K562 (cell line): ENCODE data around the gene SNX9. TPM values are rescaled to one million over a fixed set of nuclear protein-coding genes. Genes with fewer than 3 reads are reported as not detected.
A peak's percentile ranks its signal among the peaks of the same experiment; 100 is the strongest.

Experiments used
- DDX20 ChIP-seq: fragments of 450-650 bp; IDR thresholded peaks from 2 replicates; pipeline ENCODE4 v1.6.1; 2016; ENCODE audit warnings: missing genetic modification characterization, low read depth, mild to moderate bottlenecking, missing compliant biosample characterization, moderate library complexity
- FOXJ2 ChIP-seq: fragments of 200-800 bp; sonication (Bioruptor generic); IDR thresholded peaks from 2 replicates; pipeline ENCODE4 v1.6.1; 2016; ENCODE audit warnings: missing genetic modification characterization, missing compliant biosample characterization
- FOXK2 ChIP-seq, 2 experiments: fragments of 450-650 bp; IDR thresholded peaks in 1 of 2; conservative IDR thresholded peaks in 1 of 2; 2 replicates each; pipeline ENCODE4 v1.6.1; 2016; ENCODE audit warnings: low read depth in 2 of 2, mild to moderate bottlenecking in 1 of 2
- HEY1 ChIP-seq: fragments of 250-450 bp; sonication (Bioruptor Pico); IDR thresholded peaks from 2 replicates; pipeline ENCODE4 v1.5.0; 2020; ENCODE audit warnings: mild to moderate bottlenecking, moderate library complexity, borderline replicate concordance
- HMGN3 ChIP-seq: IDR thresholded peaks from 2 replicates; pipeline ENCODE4 v1.6.1; 2011; ENCODE audit warnings: borderline replicate concordance, low read depth, mild to moderate bottlenecking, mixed read lengths, low read length; ENCODE audit not compliant: insufficient read length; ENCODE audit errors: extremely low read depth
- HNRNPK ChIP-seq: fragments of 200-400 bp; formaldehyde crosslinking; IDR thresholded peaks from one replicate; pipeline ENCODE4 v1.6.1; 2018; ENCODE audit warnings: mild to moderate bottlenecking, low read depth, low read length; ENCODE audit not compliant: poor library complexity, severe bottlenecking
- NCOA1 ChIP-seq: fragments of 450-650 bp; IDR thresholded peaks from 2 replicates; pipeline ENCODE4 v1.6.1; 2016; ENCODE audit warnings: low read depth
- PHB2 ChIP-seq: fragments of 450-650 bp; IDR thresholded peaks from 2 replicates; pipeline ENCODE4 v1.6.1; 2017; ENCODE audit warnings: low read depth
- RAD51 ChIP-seq: fragments of 450-650 bp; IDR thresholded peaks from 2 replicates; pipeline ENCODE4 v1.7.1; 2016; ENCODE audit warnings: low read depth, mild to moderate bottlenecking, borderline replicate concordance
- REST ChIP-seq, 2 experiments: fragments of 450-650 bp; formaldehyde crosslinking in 1 of 2; IDR thresholded peaks; 2 replicates each; pipeline versions ENCODE4 v1.4.0 to v1.6.1; 2014 to 2020; ENCODE audit warnings: mild to moderate bottlenecking in 2 of 2, borderline replicate concordance in 1 of 2, low read depth in 1 of 2
- SAFB ChIP-seq: fragments of 200-400 bp; formaldehyde crosslinking; IDR thresholded peaks from 2 replicates; pipeline ENCODE4 v1.6.1; 2017; ENCODE audit warnings: low read depth, low read length, borderline replicate concordance
- SIN3A ChIP-seq, 2 experiments: fragments of 150-350 bp in 1 of 2; IDR thresholded peaks; 2 replicates each; pipeline ENCODE4 v1.6.1; 2011 to 2016; ENCODE audit warnings: borderline replicate concordance in 2 of 2, low read depth in 2 of 2, low read length in 2 of 2, mild to moderate bottlenecking in 2 of 2, moderate library complexity in 2 of 2; ENCODE audit not compliant: control insufficient read depth in 1 of 2
- SRSF3 ChIP-seq: fragments of 200-400 bp; formaldehyde crosslinking; IDR thresholded peaks from 2 replicates; pipeline ENCODE4 v1.6.1; 2016; ENCODE audit warnings: mild to moderate bottlenecking, low read length, moderate library complexity; ENCODE audit not compliant: insufficient read depth
- TEAD2 ChIP-seq: fragments of 450-650 bp; IDR thresholded peaks from 2 replicates; pipeline ENCODE4 v1.6.1; 2016; ENCODE audit warnings: missing genetic modification characterization, control low read depth, missing compliant biosample characterization
- ZBTB26 ChIP-seq: fragments of 450-650 bp; formaldehyde crosslinking; IDR thresholded peaks from 2 replicates; pipeline ENCODE4 v1.4.0; 2022; ENCODE audit warnings: missing genetic modification characterization
- ZNF165 ChIP-seq: fragments of 250-450 bp; sonication (Bioruptor Pico); IDR thresholded peaks from 2 replicates; pipeline ENCODE4 v1.4.0; 2020; ENCODE audit warnings: borderline replicate concordance
- ZNF263 ChIP-seq: sonication (generic); formaldehyde crosslinking; IDR thresholded peaks from 2 replicates; pipeline ENCODE4 v1.8.0; 2022; ENCODE audit warnings: mild to moderate bottlenecking, missing genetic modification reagents, borderline replicate concordance
- ZNF347 ChIP-seq: fragments of 450-650 bp; formaldehyde crosslinking; IDR thresholded peaks from 2 replicates; pipeline ENCODE4 v1.4.0; 2020; ENCODE audit warnings: low read depth, mild to moderate bottlenecking, moderate library complexity
- polyA plus RNA-seq, 8 experiments: library from polyadenylated mRNA; depleted of rRNA in 4 of 8; stranded (reverse) in 5 of 8; unstranded in 3 of 8; fragments of >200 nt; fragmentation: Nextera tagmentation in 2 of 8; fragmentation: Illumina TruSeq in 1 of 8; extraction: Ambion mirVana in 2 of 8; extraction: Trizol in 1 of 8; gene quantifications; 2 replicates each; pipeline versions ENCODE4 v1.2.1 to v1.2.3, GENCODE V29; 2011 to 2014; ENCODE audit warnings: inconsistent platforms in 1 of 8, missing spikeins in 1 of 8
- total RNA-seq, 7 experiments: library from RNA; depleted of rRNA in 6 of 7; stranded (reverse); fragments of >200 nt in 6 of 7; fragmentation: Illumina TruSeq in 2 of 7; extraction: Trizol in 2 of 7; gene quantifications; 2 replicates each; pipeline versions ENCODE4 v1.2.1 to v1.2.3, GENCODE V29; 2011 to 2021; ENCODE audit warnings: low replicate concordance in 1 of 7

The SNX9 gene
- total and polyA plus RNA-seq, 9 of the 15 experiments (the other 6 are each of a cell fraction or from before 2014, with no cell fraction given): 6.0 to 81.7 (median 57.1) TPM

- no peak for TF ChIP-seq REST (IDR thresholded peaks at IDR 0.05; ENCODE audit: borderline replicate concordance)
- peak; percentile 79 for TF ChIP-seq REST (CRISPR knock-in tag; IDR thresholded peaks at IDR 0.05; ENCODE audit: low read depth)
- peak; percentile 78; the same call in 1 of the 2 replicates for TF ChIP-seq SRSF3
- no peak for TF ChIP-seq HEY1 (CRISPR knock-in tag)
- no peak for TF ChIP-seq NCOA1
- TF ChIP-seq HMGN3: no peak
- TF ChIP-seq FOXK2 (conservative IDR thresholded peaks at IDR 0.05 in 1 of 2, IDR thresholded peaks at IDR 0.05 in 1 of 2; ENCODE audit: low read depth in 2 of 2): 0 out of 4 replicates have a peak, but pooled peaks of 1 of the 2 experiments have one; percentile 29
- peak; percentile 46; the same call in 1 of the 2 replicates for TF ChIP-seq SAFB
- TF ChIP-seq ZNF347 (CRISPR knock-in tag): no peak
- no peak for TF ChIP-seq ZBTB26
- no peak for TF ChIP-seq TEAD2 (tag)
- TF ChIP-seq FOXJ2 (tag): no peak
- TF ChIP-seq SIN3A (IDR thresholded peaks at IDR 0.05; ENCODE audit: borderline replicate concordance in 2 of 2, control insufficient read depth in 1 of 2, low read depth in 2 of 2, low read length in 2 of 2): no peak
- peak; percentile 83; the same call in 1 of the 2 replicates for TF ChIP-seq ZNF165 (CRISPR knock-in tag)
- no peak for TF ChIP-seq HNRNPK
- TF ChIP-seq DDX20 (tag): no peak
- no peak for TF ChIP-seq RAD51
- peak; percentile 50; the same call in 1 of the 2 replicates for TF ChIP-seq ZNF263 (CRISPR knock-in tag)
- TF ChIP-seq PHB2: no peak
Observed at GRCh38 chr6:157822245-157823000, 623 bp upstream of the SNX9 start (continued).
